H1 (cell line): Measurements from ENCODE around the gene RMND5A. TPM values are rescaled to one million over a fixed set of nuclear protein-coding genes. Genes with fewer than 3 reads are reported as not detected.
"Not testable (repeated sequence)": the region's sequence is repeated elsewhere in the genome, so short reads cannot be mapped to it uniquely, and the experiment has no call there.

Experiments
- CTCF ChIA-PET: fragments of 300-600 bp; sonication (Branson Sonifier 250); formaldehyde crosslinking; loops from one replicate; lab custom pipeline; 2021; ENCODE audit not compliant: partially characterized antibody; lab: Charles Lee
- POLR2A ChIA-PET: fragments of 300-600 bp; sonication (Branson Sonifier 250); formaldehyde crosslinking; loops from one replicate; lab custom pipeline; 2021; ENCODE audit warnings: inconsistent platforms; ENCODE audit not compliant: partially characterized antibody; lab: Charles Lee
- DNase-seq, 2 experiments: peaks; one replicate each; pipeline versions ENCODE4 v3.0.0 to v3.0.0-alpha.2; 2010 to 2022; ENCODE audit warnings: low spot score in 2 of 2, low read depth in 1 of 2, mixed read lengths in 1 of 2
- FAIRE-seq: peaks from 2 replicates; lab custom pipeline; 2011; peaks lifted over from hg19 to GRCh38; lab: Jason Lieb, UNC
- H2AFZ ChIP-seq: 2 replicates; pipeline ENCODE4 v1.8.1; 2012; ENCODE audit warnings: low read length, inconsistent platforms
- H2AK5ac ChIP-seq: 2 replicates; pipeline ENCODE4 v1.6.1; 2013; ENCODE audit warnings: low read depth, low read length
- H2BK120ac ChIP-seq: replicated peaks from 2 replicates; pipeline ENCODE3; 2013; ENCODE audit warnings: low read depth, low read length, inconsistent platforms
- H2BK12ac ChIP-seq: 2 replicates; pipeline ENCODE4 v1.6.1; 2013; ENCODE audit warnings: low read depth, low read length
- H2BK15ac ChIP-seq: 2 replicates; pipeline ENCODE4 v1.6.1; 2013; ENCODE audit warnings: low read length
- H2BK20ac ChIP-seq: 2 replicates; pipeline ENCODE4 v1.6.1; 2013; ENCODE audit warnings: low read length
- H2BK5ac ChIP-seq: 2 replicates; pipeline ENCODE4 v1.6.1; 2013; ENCODE audit warnings: low read depth, low read length
- H3K14ac ChIP-seq: 2 replicates; pipeline ENCODE4 v1.6.1; 2013; ENCODE audit warnings: inconsistent platforms; ENCODE audit not compliant: insufficient read length
- H3K18ac ChIP-seq: 2 replicates; pipeline ENCODE4 v1.6.1; 2013; ENCODE audit warnings: low read length; ENCODE audit errors: extremely low read depth
- H3K23ac ChIP-seq: 2 replicates; pipeline ENCODE4 v1.6.1; 2013; ENCODE audit warnings: inconsistent platforms; ENCODE audit not compliant: insufficient read length
- H3K23me2 ChIP-seq: 2 replicates; pipeline ENCODE4 v1.6.1; 2013; ENCODE audit warnings: low read depth, low read length
- H3K27ac ChIP-seq: 2 replicates; pipeline ENCODE4 v1.6.1; 2011; ENCODE audit warnings: low read depth, low read length, inconsistent platforms
- H3K27me3 ChIP-seq, 4 experiments: replicated peaks in 1 of 4; 1 replicate in 1 of 4; 2 replicates in 3 of 4; pipeline versions ENCODE4 v1.6.1 to v1.8.1; 2011 to 2013; ENCODE audit warnings: low read length in 3 of 4, mild to moderate bottlenecking in 3 of 4, inconsistent platforms in 2 of 4, mixed read lengths in 2 of 4, moderate library complexity in 1 of 4; ENCODE audit not compliant: control insufficient read depth in 3 of 4, insufficient read depth in 3 of 4; ENCODE audit errors: extremely low read depth in 1 of 4
- H3K36me3 ChIP-seq, 4 experiments: 2 replicates each; pipeline versions ENCODE4 v1.6.1 to v1.8.1; 2011 to 2013; ENCODE audit warnings: mild to moderate bottlenecking in 4 of 4, low read length in 3 of 4, moderate library complexity in 2 of 4, control low read depth in 1 of 4, inconsistent platforms in 1 of 4; ENCODE audit not compliant: insufficient read depth in 4 of 4, control insufficient read depth in 2 of 4
- H3K4ac ChIP-seq: replicated peaks from 2 replicates; pipeline ENCODE3; 2013; ENCODE audit warnings: low read length, low read depth, mixed read lengths, inconsistent platforms; ENCODE audit not compliant: insufficient read length
- H3K4me1 ChIP-seq, 4 experiments: replicated peaks in 1 of 4; 1 replicate in 1 of 4; 2 replicates in 3 of 4; pipeline versions ENCODE4 v1.6.1 to v1.8.1; 2011 to 2013; ENCODE audit warnings: low read length in 3 of 4, inconsistent platforms in 2 of 4, mixed read lengths in 1 of 4; ENCODE audit not compliant: insufficient read depth in 4 of 4, control insufficient read depth in 3 of 4
- H3K4me2 ChIP-seq, 2 experiments: 2 replicates each; pipeline versions ENCODE4 v1.6.1 to v1.8.1; 2011 to 2013; ENCODE audit warnings: low read depth in 2 of 2, low read length in 2 of 2, control low read depth in 1 of 2, inconsistent platforms in 1 of 2, mild to moderate bottlenecking in 1 of 2; ENCODE audit not compliant: insufficient read depth in 1 of 2
- H3K4me3 ChIP-seq, 4 experiments: fragments of 200-600, 300-600 bp in 1 of 4; sonication (generic), shearing (Covaris generic), sonication (Bioruptor Twin) in 1 of 4; 2 replicates each; pipeline versions ENCODE4 v1.5.1 to v1.8.1; 2011 to 2016; ENCODE audit warnings: low read length in 4 of 4, low read depth in 3 of 4, control low read depth in 2 of 4, inconsistent platforms in 2 of 4, mild to moderate bottlenecking in 2 of 4, mixed read lengths in 1 of 4, moderate library complexity in 1 of 4; ENCODE audit not compliant: insufficient read depth in 2 of 4; ENCODE audit errors: extremely low read depth in 1 of 4
- H3K56ac ChIP-seq: replicated peaks from 2 replicates; pipeline ENCODE3; 2013; ENCODE audit warnings: low read depth, mild to moderate bottlenecking, mixed read lengths, low read length, inconsistent platforms; ENCODE audit not compliant: insufficient read length
- H3K79me1 ChIP-seq: 2 replicates; pipeline ENCODE4 v1.6.1; 2013; ENCODE audit warnings: low read depth, low read length, control low read depth
- H3K79me2 ChIP-seq, 2 experiments: 2 replicates each; pipeline versions ENCODE4 v1.6.1 to v1.8.1; 2012 to 2013; ENCODE audit warnings: low read length in 2 of 2, mild to moderate bottlenecking in 2 of 2, inconsistent platforms in 1 of 2; ENCODE audit not compliant: insufficient read depth in 2 of 2, control insufficient read depth in 1 of 2
- H3K9ac ChIP-seq, 4 experiments: replicated peaks in 1 of 4; 1 replicate in 1 of 4; 2 replicates in 3 of 4; pipeline versions ENCODE4 v1.6.1 to v1.8.1; 2011 to 2013; ENCODE audit warnings: low read depth in 3 of 4, low read length in 3 of 4, control low read depth in 2 of 4, mild to moderate bottlenecking in 2 of 4, moderate library complexity in 2 of 4, inconsistent platforms in 1 of 4; ENCODE audit errors: extremely low read depth in 1 of 4
- H3K9me3 ChIP-seq, 2 experiments: 2 replicates each; pipeline versions ENCODE4 v1.6.1 to v1.8.1; 2012 to 2013; ENCODE audit warnings: mild to moderate bottlenecking in 2 of 2, moderate library complexity in 2 of 2, control low read depth in 1 of 2, inconsistent platforms in 1 of 2, low read depth in 1 of 2, low read length in 1 of 2, mixed read lengths in 1 of 2; ENCODE audit not compliant: insufficient read depth in 2 of 2
- H4K20me1 ChIP-seq, 2 experiments: replicated peaks in 1 of 2; 2 replicates each; pipeline versions ENCODE3 to v1.8.1; 2011 to 2013; ENCODE audit warnings: inconsistent platforms in 2 of 2, low read length in 2 of 2, mild to moderate bottlenecking in 1 of 2; ENCODE audit not compliant: insufficient read depth in 2 of 2, control insufficient read depth in 1 of 2
- H4K5ac ChIP-seq: 2 replicates; pipeline ENCODE4 v1.6.1; 2013; ENCODE audit warnings: low read length, low read depth, mixed read lengths, inconsistent platforms; ENCODE audit not compliant: insufficient read length
- H4K8ac ChIP-seq: 2 replicates; pipeline ENCODE4 v1.8.0; 2013; ENCODE audit warnings: mild to moderate bottlenecking, moderate library complexity, low read length, inconsistent platforms; ENCODE audit not compliant: insufficient read depth; ENCODE audit errors: extremely low read depth
- H4K91ac ChIP-seq: replicated peaks from 2 replicates; pipeline ENCODE3; 2013; ENCODE audit warnings: low read length, mixed read lengths, inconsistent platforms; ENCODE audit not compliant: insufficient read length
- WGBS, 2 experiments: shearing (Covaris generic) in 1 of 2; methylation state at CpG; one replicate each; pipeline versions ENCODE4 v1.1.6 to v1.1.7; 2013 to 2015; ENCODE audit warnings: low lambda C conversion rate in 2 of 2, mixed read lengths in 2 of 2, inconsistent platforms in 1 of 2, low coverage in 1 of 2, missing lambda C conversion rate in 1 of 2; ENCODE audit not compliant: insufficient replicate concordance in 2 of 2, insufficient coverage in 1 of 2, insufficient read length in 1 of 2; ENCODE audit errors: extremely low coverage in 1 of 2, missing lambda C conversion rate in 1 of 2; 5-methylcytosine and 5-hydroxymethylcytosine counted together
- polyA plus RNA-seq, 7 experiments: library from polyadenylated mRNA; depleted of rRNA in 3 of 7; stranded (reverse) in 5 of 7; unstranded in 2 of 7; fragments of >200 nt in 5 of 7; fragments of 200-250 nt in 2 of 7; gene quantifications; 1 replicate in 5 of 7; 2 replicates in 1 of 7; 4 replicates in 1 of 7; pipeline versions ENCODE4 v1.2.1 to v1.2.3, GENCODE V29; 2011 to 2013; ENCODE audit warnings: missing spikeins in 2 of 7, mixed read lengths in 2 of 7
- total RNA-seq: library from RNA; stranded (reverse); fragmentation: NEBNext Ultra II Directional; extraction: Animal tissue kit (Norgen Biotek cat#: 25700); gene quantifications from 2 replicates; pipeline ENCODE4 v1.2.1, GENCODE V29; 2021

Gene RMND5A
- total and polyA plus RNA-seq, 2 of the 8 experiments (the other 6 are each of a cell fraction or from before 2014, with no cell fraction given): 21.0 to 66.2 TPM

- H4K8ac ChIP-seq, H3K18ac ChIP-seq, H3K4me2 ChIP-seq, H4K5ac ChIP-seq, H3K14ac ChIP-seq, H2BK15ac ChIP-seq, H2BK20ac ChIP-seq, H3K27me3 ChIP-seq, H3K4me1 ChIP-seq, DNase-seq, H3K4ac ChIP-seq, H3K27ac ChIP-seq, H3K56ac ChIP-seq, H4K91ac ChIP-seq, H3K23me2 ChIP-seq, H2AFZ ChIP-seq, FAIRE-seq, H2AK5ac ChIP-seq, H3K4me3 ChIP-seq, H2BK12ac ChIP-seq, POLR2A ChIA-PET, CTCF ChIA-PET, H3K23ac ChIP-seq, H3K9ac ChIP-seq, H4K20me1 ChIP-seq, H2BK5ac ChIP-seq, H3K79me1 ChIP-seq, H3K9me3 ChIP-seq, H2BK120ac ChIP-seq: not testable (repeated sequence)
- no CpG with 5 or more reads among the region's 11 CpGs for WGBS, 2 experiments
- H3K36me3 ChIP-seq: peaks cover 0 to 11% (median 6%) of the 10 kb centered on the region in 4 experiments; a peak in 3 of 8 replicates
- H3K79me2 ChIP-seq: peaks cover 0 to 15% of the 10 kb centered on the region in 2 experiments; a peak in 2 of 4 replicates
Measured at GRCh38 chr2:86739889-86740288, 19.8 kb downstream of the RMND5A start.

DNA sequence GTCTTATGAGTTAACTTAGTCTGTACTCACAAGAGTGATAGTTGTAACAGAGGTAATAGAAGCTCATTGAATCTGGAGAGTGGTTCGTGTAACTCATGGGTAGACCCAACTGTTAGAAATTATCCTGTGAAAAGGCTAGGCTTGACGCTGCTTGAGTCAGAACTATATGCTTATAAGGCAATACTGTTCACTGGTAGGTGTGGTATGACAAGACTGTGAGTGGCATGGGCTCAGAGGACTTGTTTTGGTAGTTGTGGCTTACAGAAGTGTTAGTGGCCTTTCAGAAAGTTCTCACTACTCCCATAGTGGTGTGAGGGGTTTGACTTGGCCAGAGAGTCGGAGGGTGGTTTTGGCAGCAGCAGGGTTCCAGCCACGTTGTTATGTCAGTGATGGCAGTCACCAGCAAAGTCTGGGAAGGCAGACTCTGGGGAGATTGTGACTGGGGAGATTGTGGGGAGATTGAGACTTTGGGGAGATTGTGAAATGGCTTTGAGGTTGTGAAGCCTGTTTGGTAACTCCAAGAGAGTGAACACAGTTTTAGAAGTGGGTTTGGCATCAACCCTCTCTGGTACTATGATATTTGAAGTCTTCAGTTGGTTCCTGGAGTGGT, 21.9 kb downstream of the RMND5A start:
- POLR2A ChIA-PET, H3K14ac ChIP-seq, H2AK5ac ChIP-seq, H3K4me1 ChIP-seq, CTCF ChIA-PET, H3K27me3 ChIP-seq, H3K9ac ChIP-seq, H2BK20ac ChIP-seq, H3K4me2 ChIP-seq, H3K27ac ChIP-seq, H3K18ac ChIP-seq, H3K4me3 ChIP-seq, H3K9me3 ChIP-seq, H3K56ac ChIP-seq, H4K8ac ChIP-seq, H3K4ac ChIP-seq, H3K23ac ChIP-seq, H2BK5ac ChIP-seq, H4K20me1 ChIP-seq, H3K23me2 ChIP-seq, H2BK120ac ChIP-seq, H4K5ac ChIP-seq, DNase-seq, H4K91ac ChIP-seq, FAIRE-seq, H2BK12ac ChIP-seq, H3K79me1 ChIP-seq, H2BK15ac ChIP-seq, H2AFZ ChIP-seq: not testable (repeated sequence)
- Histone ChIP-seq H3K36me3 (peaks cover 0 to 13% (median 7%) of the 10 kb centered on the region in 4 experiments; a peak in 3 of 8 replicates), H3K79me2 (peaks cover 0 to 31% of the 10 kb centered on the region in 2 experiments; a peak in 2 of 4 replicates)
- no CpG with 5 or more reads among the region's 4 CpGs for WGBS, 2 experiments
